Measurements from ENCODE around the gene POMC.

The POMC gene

GRCh38 chr2:25188405-25188804, 20.0 kb upstream of the POMC start:
- no peaks in the 10 kb centered on the region for H3K79me2 ChIP-seq (ENCODE audit: insufficient read depth, low read length)
- H3K9me2 ChIP-seq (replicated peaks; ENCODE audit: low read depth, low read length): no peaks in the 10 kb centered on the region
- no peak overlapping the region for H3K4me2 ChIP-seq (ENCODE audit: low read depth, low read length, poor library complexity, severe bottlenecking)
- no peaks in the 10 kb centered on the region for H3K36me3 ChIP-seq (ENCODE audit: insufficient read depth, low read length)
- no peak overlapping the region for H3K4me3 ChIP-seq (ENCODE audit: low read length, poor library complexity, severe bottlenecking)
- no peak overlapping the region for H2AFZ ChIP-seq (ENCODE audit: low read length)
- H4K20me1 ChIP-seq (ENCODE audit: insufficient read depth, low read length, poor library complexity, severe bottlenecking): no peaks in the 10 kb centered on the region
- TF ChIP-seq EZH2phosphoT487 (IDR thresholded peaks at IDR 0.05; ENCODE audit: borderline replicate concordance): no peak
- no peak for TF ChIP-seq CTCF (conservative IDR thresholded peaks at IDR 0.05; ENCODE audit: low read length)
- H3K27me3 ChIP-seq (ENCODE audit: insufficient read depth, low read length, poor library complexity, severe bottlenecking): no peaks in the 10 kb centered on the region
- H3K9ac ChIP-seq (ENCODE audit: low read depth, low read length, poor library complexity, severe bottlenecking): no peak overlapping the region
- no peaks in the 10 kb centered on the region for H3K9me3 ChIP-seq (ENCODE audit: insufficient read depth, low read depth, low read length)
- no peaks in the 10 kb centered on the region for H3K4me1 ChIP-seq (ENCODE audit: insufficient read depth, low read length, poor library complexity, severe bottlenecking)
- H3F3A ChIP-seq (ENCODE audit: low read depth): no peaks in the 10 kb centered on the region

GRCh38 chr2:25187729-25188350, 19.5 kb upstream of the POMC start:
- no peak overlapping the region for H3K4me2 ChIP-seq (ENCODE audit: low read depth, low read length, poor library complexity, severe bottlenecking)

GRCh38 chr2:25184254-25184653, 15.9 kb upstream of the POMC start:
- Histone ChIP-seq H3K36me3 (ENCODE audit: insufficient read depth, low read length) (no peaks in the 10 kb centered on the region), H3K4me3 (ENCODE audit: low read length, poor library complexity, severe bottlenecking) (no peak overlapping the region), H3K79me2 (ENCODE audit: insufficient read depth, low read length) (no peaks in the 10 kb centered on the region), H2AFZ (ENCODE audit: low read length) (no peak overlapping the region), H3K9me3 (ENCODE audit: insufficient read depth, low read depth, low read length) (no peaks in the 10 kb centered on the region), H4K20me1 (ENCODE audit: insufficient read depth, low read length, poor library complexity, severe bottlenecking) (no peaks in the 10 kb centered on the region), H3K9ac (ENCODE audit: low read depth, low read length, poor library complexity, severe bottlenecking) (no peak overlapping the region), H3K4me2 (ENCODE audit: low read depth, low read length, poor library complexity, severe bottlenecking) (no peak overlapping the region), H3K9me2 (replicated peaks; ENCODE audit: low read depth, low read length) (no peaks in the 10 kb centered on the region), H3F3A (ENCODE audit: low read depth) (no peaks in the 10 kb centered on the region), H3K27me3 (ENCODE audit: insufficient read depth, low read length, poor library complexity, severe bottlenecking) (no peaks in the 10 kb centered on the region), H3K4me1 (ENCODE audit: insufficient read depth, low read length, poor library complexity, severe bottlenecking) (no peaks in the 10 kb centered on the region)
- no peak for TF ChIP-seq CTCF (conservative IDR thresholded peaks at IDR 0.05; ENCODE audit: low read length)
- no peak for TF ChIP-seq EZH2phosphoT487 (IDR thresholded peaks at IDR 0.05; ENCODE audit: borderline replicate concordance)

More at GRCh38 chr2:25187729-25188350, 19.5 kb upstream of the POMC start:
- Histone ChIP-seq H3K9me3 (ENCODE audit: insufficient read depth, low read depth, low read length) (no peaks in the 10 kb centered on the region), H3K79me2 (ENCODE audit: insufficient read depth, low read length) (no peaks in the 10 kb centered on the region), H3K9ac (ENCODE audit: low read depth, low read length, poor library complexity, severe bottlenecking) (no peak overlapping the region), H3K27me3 (ENCODE audit: insufficient read depth, low read length, poor library complexity, severe bottlenecking) (no peaks in the 10 kb centered on the region), H4K20me1 (ENCODE audit: insufficient read depth, low read length, poor library complexity, severe bottlenecking) (no peaks in the 10 kb centered on the region), H3K4me3 (ENCODE audit: low read length, poor library complexity, severe bottlenecking) (no peak overlapping the region), H3F3A (ENCODE audit: low read depth) (no peaks in the 10 kb centered on the region), H3K4me1 (ENCODE audit: insufficient read depth, low read length, poor library complexity, severe bottlenecking) (no peaks in the 10 kb centered on the region), H3K36me3 (ENCODE audit: insufficient read depth, low read length) (no peaks in the 10 kb centered on the region), H2AFZ (ENCODE audit: low read length) (no peak overlapping the region), H3K9me2 (replicated peaks; ENCODE audit: low read depth, low read length) (no peaks in the 10 kb centered on the region)
- no peak for TF ChIP-seq EZH2phosphoT487 (IDR thresholded peaks at IDR 0.05; ENCODE audit: borderline replicate concordance)
- no peak for TF ChIP-seq CTCF (conservative IDR thresholded peaks at IDR 0.05; ENCODE audit: low read length)

Measured in Loucy (cell line).